ENCODE results near the gene PRDX5. TPM values are rescaled to one million over a fixed set of nuclear protein-coding genes. Genes with fewer than 3 reads are reported as not detected.

PRDX5 gene
- total and polyA plus RNA-seq, 10 of the 15 experiments (the other 5 are each of a cell fraction or from before 2014, with no cell fraction given) = 95.7 to 406 (median 240) TPM

DNA sequence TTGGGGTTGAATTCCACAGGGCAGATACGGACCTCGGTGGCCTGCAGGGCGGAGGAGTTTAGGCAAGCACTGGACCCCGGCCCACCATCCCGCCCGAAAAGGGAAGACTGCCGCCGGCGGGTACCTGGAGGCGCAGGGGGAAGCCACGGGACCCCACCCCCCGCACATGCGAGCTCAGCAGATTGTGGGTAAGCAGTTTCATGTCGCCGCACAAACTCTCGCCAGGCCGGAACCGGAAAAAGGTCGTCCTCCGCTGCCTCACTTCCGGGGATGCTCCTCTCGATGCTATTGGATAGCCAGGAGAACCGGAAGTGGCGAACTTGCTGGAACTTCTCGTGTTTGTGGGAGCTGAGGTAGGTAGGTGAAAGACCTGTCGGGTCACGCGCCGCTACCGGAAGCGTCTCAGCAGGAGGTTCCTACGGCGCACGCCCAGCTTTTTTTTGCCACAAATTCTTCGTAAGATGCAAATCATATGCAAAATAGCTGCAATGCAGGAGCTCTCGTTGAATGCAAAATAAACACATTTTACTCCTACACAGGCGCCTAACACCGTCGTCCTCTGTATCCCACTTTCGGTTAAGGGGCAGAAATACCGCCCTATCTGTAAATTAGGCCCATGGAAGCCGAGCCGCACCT is 478 bp upstream of the PRDX5 start, which contains the start of gene TRMT112 (continued):
- TF ChIP-seq E2F8 (IDR thresholded peaks at IDR 0.05; ENCODE audit: low read depth, partially characterized antibody) = peak; percentile 87
- TF ChIP-seq RCOR1 (conservative IDR thresholded peaks at IDR 0.05; ENCODE audit: low read depth, low read length) = 0 out of 2 replicates have a peak, but pooled peaks have one; percentile 37
- no peak for TF ChIP-seq ESRRA (IDR thresholded peaks at IDR 0.05; ENCODE audit: low read length)
- no peak for TF ChIP-seq CEBPB (IDR thresholded peaks at IDR 0.05; ENCODE audit: borderline replicate concordance in 1 of 2, low read depth in 2 of 2, low read length in 2 of 2)
- TF ChIP-seq EZH2 (IDR thresholded peaks at IDR 0.05; ENCODE audit: borderline replicate concordance, control insufficient read depth, low read depth, low read length) = no peak
- TF ChIP-seq MTA2 (IDR thresholded peaks at IDR 0.05; ENCODE audit: low read depth) = peak; percentile 28; the same call in 1 of the 2 replicates
- peak; percentile 13; the same call in 1 of the 2 replicates for TF ChIP-seq GATAD2B (conservative IDR thresholded peaks at IDR 0.05; ENCODE audit: low read depth)
- TF ChIP-seq PML (IDR thresholded peaks at IDR 0.05; ENCODE audit: low read length) = peak; percentile 95
- no peak for TF ChIP-seq RFX5 (IDR thresholded peaks at IDR 0.05; ENCODE audit: low read depth, low read length)
- no peak for TF ChIP-seq YBX1 (IDR thresholded peaks at IDR 0.05)
- peak; percentile 84 for TF ChIP-seq BCL3 (IDR thresholded peaks at IDR 0.05; ENCODE audit: borderline replicate concordance, insufficient read depth, low read depth, low read length, poor library complexity, severe bottlenecking)
- TF ChIP-seq BRCA1 (IDR thresholded peaks at IDR 0.05; ENCODE audit: low read depth, low read length) = no peak
- TF ChIP-seq CHD1 (IDR thresholded peaks at IDR 0.05; ENCODE audit: low read depth, low read length) = peak; percentile 76; the same call in 1 of the 2 replicates
- TF ChIP-seq, protein P1, sequence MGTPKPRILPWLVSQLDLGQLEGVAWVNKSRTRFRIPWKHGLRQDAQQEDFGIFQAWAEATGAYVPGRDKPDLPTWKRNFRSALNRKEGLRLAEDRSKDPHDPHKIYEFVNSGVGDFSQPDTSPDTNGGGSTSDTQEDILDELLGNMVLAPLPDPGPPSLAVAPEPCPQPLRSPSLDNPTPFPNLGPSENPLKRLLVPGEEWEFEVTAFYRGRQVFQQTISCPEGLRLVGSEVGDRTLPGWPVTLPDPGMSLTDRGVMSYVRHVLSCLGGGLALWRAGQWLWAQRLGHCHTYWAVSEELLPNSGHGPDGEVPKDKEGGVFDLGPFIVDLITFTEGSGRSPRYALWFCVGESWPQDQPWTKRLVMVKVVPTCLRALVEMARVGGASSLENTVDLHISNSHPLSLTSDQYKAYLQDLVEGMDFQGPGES (IDR thresholded peaks at IDR 0.05) = no peak
- TF ChIP-seq SIX5 (IDR thresholded peaks at IDR 0.05; ENCODE audit: low read depth, low read length, severe bottlenecking) = peak; percentile 25
- TF ChIP-seq E4F1 (IDR thresholded peaks at IDR 0.05; ENCODE audit: borderline replicate concordance, partially characterized antibody) = peak; percentile 78
- TF ChIP-seq ZNF384 (IDR thresholded peaks at IDR 0.05; ENCODE audit: borderline replicate concordance, low read depth, low read length) = peak; percentile 81
- peak; percentile 90 for TF ChIP-seq NFYB (IDR thresholded peaks at IDR 0.05; ENCODE audit: insufficient read depth, low read depth, low read length)
- TF ChIP-seq STAT1 (conservative IDR thresholded peaks at IDR 0.05) = no peak
- TF ChIP-seq SMAD5 (IDR thresholded peaks at IDR 0.05; ENCODE audit: low read depth) = peak; percentile 75
- TF ChIP-seq BMI1 (IDR thresholded peaks at IDR 0.05; ENCODE audit: borderline replicate concordance) = no peak
- TF ChIP-seq FOS (IDR thresholded peaks at IDR 0.05; ENCODE audit: borderline replicate concordance, extremely low read depth, insufficient read length) = no peak
- 0 out of 2 replicates have a peak, but pooled peaks have one; percentile 24 for TF ChIP-seq TCF3 (IDR thresholded peaks at IDR 0.05; ENCODE audit: borderline replicate concordance, insufficient read depth, low read depth, low read length)

All from GM12878 (cell line).